K562 treated with DMSO at 1 percent for 48 hours (cell line): ENCODE data around the gene LRP8. TPM values are rescaled to one million over a fixed set of nuclear protein-coding genes. Genes with fewer than 3 reads are reported as not detected.

ENCODE experiments used
- total RNA-seq: library from RNA; unstranded; fragments of 300-600 nt; gene quantifications from 2 replicates; pipeline ENCODE4 v1.2.3, GENCODE V29; 2022; ENCODE audit warnings: low replicate concordance; ENCODE audit errors: extremely low read depth

LRP8 gene
- not detected in 2 replicates for total RNA-seq

GRCh38 chr1:53328009-53328461, at the start of gene LRP8:
LRP8 (minus strand) TSS chr1:53328070; CDS start chr1:53327912, 158 bp downstream.

GRCh38 chr1:53238197-53239155, 89.4 kb downstream of the LRP8 start, which contains the start of gene MAGOH:
MAGOH (minus strand) TSS chr1:53238518; CDS start chr1:53238448, 70 bp downstream.

DNA sequence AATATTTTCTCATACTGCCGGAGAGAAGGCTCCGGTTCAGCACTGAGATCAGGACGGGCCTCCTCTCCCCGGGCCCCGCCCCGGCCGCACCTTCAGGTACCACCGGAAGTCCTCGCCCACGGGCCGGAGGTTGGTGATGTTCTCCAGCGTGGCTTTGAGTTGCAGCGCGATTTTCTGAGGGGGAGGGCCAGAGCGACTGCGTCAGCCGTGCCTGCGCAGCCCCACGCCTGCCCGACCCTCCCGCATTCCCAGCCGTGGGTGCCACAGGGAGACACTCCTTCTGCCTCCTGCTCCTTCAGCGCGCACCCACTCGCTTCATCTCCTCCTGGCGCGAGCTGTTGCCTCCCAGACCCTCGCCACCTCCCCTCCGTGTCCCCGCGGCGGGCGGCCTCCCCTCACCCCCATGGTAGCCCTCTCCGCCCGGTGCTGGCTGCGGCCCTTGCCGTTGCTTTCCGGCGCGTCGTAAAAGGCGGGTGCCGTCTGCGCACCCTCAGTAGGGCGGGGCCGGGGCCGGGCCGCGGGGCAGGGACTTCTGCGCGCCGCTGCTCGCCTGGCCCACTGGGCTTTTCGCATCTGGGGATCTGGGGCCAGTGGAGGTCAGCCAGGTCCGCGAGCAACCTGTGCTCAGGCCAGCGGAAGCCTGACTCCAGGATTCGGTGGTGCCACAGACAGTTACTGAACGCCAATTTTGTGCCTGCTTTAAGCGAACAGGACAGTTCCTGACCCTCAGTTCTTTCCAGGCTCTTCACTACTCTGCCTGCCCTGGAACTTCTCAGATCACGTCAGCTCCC, 107.5 kb downstream of the LRP8 start, which contains the start of gene CZIB:
CZIB (minus strand) TSS at position 464 of the 791 bp plus-strand sequence; CDS start at position 405, 59 bp downstream.

DNA sequence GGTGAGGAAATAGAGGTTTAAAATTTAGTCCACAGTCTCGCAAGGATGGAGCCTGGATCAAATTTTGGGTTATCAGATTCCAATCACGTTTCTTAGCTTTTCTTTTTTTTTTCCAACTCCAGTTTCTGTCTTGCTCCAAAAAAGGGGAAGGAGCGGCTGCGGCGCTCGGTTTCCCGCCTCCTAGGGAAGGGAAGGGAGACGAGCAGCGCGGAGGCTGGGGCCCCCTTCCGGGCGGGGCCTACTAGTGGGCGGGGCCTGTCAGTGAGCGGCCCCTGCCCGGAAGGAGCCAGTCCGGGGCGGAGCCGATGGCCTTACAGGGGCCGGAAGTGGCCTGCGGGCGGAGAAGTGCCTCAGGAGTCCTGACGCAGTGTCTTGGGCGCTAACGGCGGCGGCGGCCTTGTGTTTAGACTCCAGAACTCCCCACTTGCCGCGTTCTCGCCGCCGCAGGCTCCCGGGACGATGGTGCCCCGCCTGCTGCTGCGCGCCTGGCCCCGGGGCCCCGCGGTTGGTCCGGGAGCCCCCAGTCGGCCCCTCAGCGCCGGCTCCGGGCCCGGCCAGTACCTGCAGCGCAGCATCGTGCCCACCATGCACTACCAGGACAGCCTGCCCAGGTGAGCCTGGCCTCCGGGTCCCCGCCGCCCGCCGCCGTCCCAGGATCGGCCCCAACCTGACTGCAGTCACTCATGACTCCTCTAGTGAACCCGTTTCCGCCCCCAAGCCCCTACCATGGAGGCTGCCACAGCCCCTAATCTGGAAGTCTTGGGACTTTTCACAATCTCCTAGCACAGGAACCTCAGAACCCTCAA, 131.2 kb downstream of the LRP8 start, which contains the start of gene CPT2:
CPT2 (plus strand) TSS at position 340 of the 806 bp plus-strand sequence; CDS start at position 460, 120 bp downstream.

Other genes with a start within 250 kb of the LRP8 start
- gene SLC1A7, start 185.4 kb downstream of the LRP8 start, total RNA-seq = not detected in 2 replicates
- gene CPT2, start 131.2 kb downstream of the LRP8 start, total RNA-seq = not detected in 2 replicates
- gene CZIB, start 107.4 kb downstream of the LRP8 start, total RNA-seq = not detected in 2 replicates
- gene MAGOH, start 89.6 kb downstream of the LRP8 start, total RNA-seq = not detected in 2 replicates
- gene DMRTB1, start 131.3 kb upstream of the LRP8 start, total RNA-seq = not detected in 2 replicates